ENCODE measurements around the gene PAPOLB.
A peak's percentile ranks its signal among the peaks of the same experiment; 100 is the strongest.

The PAPOLB gene

GRCh38 chr7:4851459-4852422, 10.1 kb downstream of the PAPOLB start:
- TF ChIP-seq CTCF (conservative IDR thresholded peaks at IDR 0.05; ENCODE audit: low read depth, low read length): no peak
- peak; percentile 22 for DNase-seq (ENCODE audit: low read depth)
- no peak overlapping the region for H3K4me3 ChIP-seq (ENCODE audit: low read depth, low read length)

- no peak overlapping the region for H3K4me3 ChIP-seq (ENCODE audit: low read depth, low read length)
- DNase-seq (ENCODE audit: low read depth): no peak
- no peak for TF ChIP-seq CTCF (conservative IDR thresholded peaks at IDR 0.05; ENCODE audit: low read depth, low read length)
Observed at GRCh38 chr7:4850262-4850795, 11.5 kb downstream of the PAPOLB start.

GRCh38 chr7:4849390-4849789, 12.4 kb downstream of the PAPOLB start:
- H3K4me3 ChIP-seq (ENCODE audit: low read depth, low read length): no peak overlapping the region
- DNase-seq (ENCODE audit: low read depth): peak; percentile 62
- peak; percentile 56 for TF ChIP-seq CTCF (conservative IDR thresholded peaks at IDR 0.05; ENCODE audit: low read depth, low read length)

GRCh38 chr7:4845740-4846142, 16.1 kb downstream of the PAPOLB start:
- TF ChIP-seq CTCF (conservative IDR thresholded peaks at IDR 0.05; ENCODE audit: low read depth, low read length): peak; percentile 50
- peak overlapping the region; percentile 35 for H3K4me3 ChIP-seq (ENCODE audit: low read depth, low read length)
- peak; percentile 20 for DNase-seq (ENCODE audit: low read depth)

GRCh38 chr7:4842319-4843064, 19.3 kb downstream of the PAPOLB start:
- DNase-seq (ENCODE audit: low read depth): no peak
- no peak for TF ChIP-seq CTCF (conservative IDR thresholded peaks at IDR 0.05; ENCODE audit: low read depth, low read length)
- no peak overlapping the region for H3K4me3 ChIP-seq (ENCODE audit: low read depth, low read length)

GRCh38 chr7:4841836-4842235, 20.0 kb downstream of the PAPOLB start:
- DNase-seq (ENCODE audit: low read depth): no peak
- TF ChIP-seq CTCF (conservative IDR thresholded peaks at IDR 0.05; ENCODE audit: low read depth, low read length): no peak
- no peak overlapping the region for H3K4me3 ChIP-seq (ENCODE audit: low read depth, low read length)

Measured in choroid plexus epithelial cell (primary cell).